Measurements from ENCODE around the gene BBS2. TPM values are rescaled to one million over a fixed set of nuclear protein-coding genes. Genes with fewer than 3 reads are reported as not detected.

The BBS2 gene
- total RNA-seq, 4 donors from 2014 or later: 25.3 to 52.6 (median 37.9) TPM

DNA sequence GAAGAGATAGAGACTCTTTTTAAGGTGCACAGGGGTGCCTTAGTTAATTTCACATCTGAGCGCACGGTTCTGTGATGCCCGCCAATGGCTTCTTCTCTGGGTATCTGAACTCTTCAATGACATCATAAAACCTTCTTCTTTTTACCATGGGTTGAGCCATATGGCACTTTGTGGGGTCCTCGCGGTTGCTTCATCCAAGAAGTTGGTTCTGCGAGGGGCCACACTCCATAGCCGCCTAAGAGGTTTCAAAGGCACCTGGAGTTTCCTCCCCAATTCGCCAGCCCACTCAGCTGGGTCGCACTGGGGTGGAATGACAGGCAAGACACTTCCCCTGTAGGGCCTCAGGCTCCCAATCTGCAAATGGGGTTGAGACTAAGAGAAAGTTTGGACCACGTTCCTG lies 34.6 kb upstream of the BBS2 start:
- TF ChIP-seq, protein P1, sequence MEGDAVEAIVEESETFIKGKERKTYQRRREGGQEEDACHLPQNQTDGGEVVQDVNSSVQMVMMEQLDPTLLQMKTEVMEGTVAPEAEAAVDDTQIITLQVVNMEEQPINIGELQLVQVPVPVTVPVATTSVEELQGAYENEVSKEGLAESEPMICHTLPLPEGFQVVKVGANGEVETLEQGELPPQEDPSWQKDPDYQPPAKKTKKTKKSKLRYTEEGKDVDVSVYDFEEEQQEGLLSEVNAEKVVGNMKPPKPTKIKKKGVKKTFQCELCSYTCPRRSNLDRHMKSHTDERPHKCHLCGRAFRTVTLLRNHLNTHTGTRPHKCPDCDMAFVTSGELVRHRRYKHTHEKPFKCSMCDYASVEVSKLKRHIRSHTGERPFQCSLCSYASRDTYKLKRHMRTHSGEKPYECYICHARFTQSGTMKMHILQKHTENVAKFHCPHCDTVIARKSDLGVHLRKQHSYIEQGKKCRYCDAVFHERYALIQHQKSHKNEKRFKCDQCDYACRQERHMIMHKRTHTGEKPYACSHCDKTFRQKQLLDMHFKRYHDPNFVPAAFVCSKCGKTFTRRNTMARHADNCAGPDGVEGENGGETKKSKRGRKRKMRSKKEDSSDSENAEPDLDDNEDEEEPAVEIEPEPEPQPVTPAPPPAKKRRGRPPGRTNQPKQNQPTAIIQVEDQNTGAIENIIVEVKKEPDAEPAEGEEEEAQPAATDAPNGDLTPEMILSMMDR (IDR thresholded peaks at IDR 0.05; ENCODE audit: low read depth): no peak

DNA sequence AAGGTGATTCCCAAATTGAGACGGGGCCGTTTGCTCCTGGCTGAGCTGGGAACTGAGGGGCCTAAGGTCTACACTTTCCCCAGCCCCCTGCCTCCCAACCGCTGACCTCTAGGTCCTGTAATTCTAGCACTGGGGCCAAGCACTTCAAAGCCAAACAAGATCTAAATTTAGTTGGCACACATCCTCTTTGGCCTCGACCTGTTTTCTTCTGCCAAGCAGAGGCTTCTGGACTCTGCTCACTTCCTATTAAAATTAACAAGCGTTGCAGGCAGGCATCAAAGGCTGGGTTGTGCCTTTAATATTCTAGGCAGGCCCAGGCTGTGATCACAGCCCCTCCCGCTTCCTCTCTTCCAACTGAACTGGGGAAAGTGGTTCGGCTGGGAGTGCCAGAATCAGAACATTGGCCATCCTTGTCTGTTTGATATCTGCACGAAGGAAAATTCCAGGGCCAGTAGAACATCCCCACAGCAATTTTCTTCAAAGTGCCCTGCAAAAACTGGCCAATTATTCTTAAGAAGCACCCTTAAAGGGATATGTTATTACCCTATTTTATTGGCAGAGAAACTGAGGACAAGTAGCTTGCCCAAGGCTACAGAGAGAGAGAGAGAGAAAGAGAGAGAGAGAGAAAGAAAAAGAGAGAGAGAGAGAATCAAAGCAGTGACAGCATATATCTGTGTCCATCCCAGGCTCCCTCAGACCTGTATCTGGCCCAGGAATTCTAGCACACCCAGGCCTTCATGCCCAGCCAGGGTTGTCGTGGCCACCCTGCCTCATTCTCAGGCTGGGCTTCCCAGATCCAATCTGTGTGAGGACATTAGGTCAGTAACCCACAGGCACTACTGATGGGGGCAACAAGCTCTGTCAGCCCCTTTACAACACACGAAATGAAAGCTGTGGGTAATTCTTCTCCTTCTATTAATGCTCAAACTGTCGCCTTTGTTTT lies 32.2 kb upstream of the BBS2 start:
- TF ChIP-seq, protein P1 (IDR thresholded peaks at IDR 0.05; ENCODE audit: low read depth): no peak

DNA sequence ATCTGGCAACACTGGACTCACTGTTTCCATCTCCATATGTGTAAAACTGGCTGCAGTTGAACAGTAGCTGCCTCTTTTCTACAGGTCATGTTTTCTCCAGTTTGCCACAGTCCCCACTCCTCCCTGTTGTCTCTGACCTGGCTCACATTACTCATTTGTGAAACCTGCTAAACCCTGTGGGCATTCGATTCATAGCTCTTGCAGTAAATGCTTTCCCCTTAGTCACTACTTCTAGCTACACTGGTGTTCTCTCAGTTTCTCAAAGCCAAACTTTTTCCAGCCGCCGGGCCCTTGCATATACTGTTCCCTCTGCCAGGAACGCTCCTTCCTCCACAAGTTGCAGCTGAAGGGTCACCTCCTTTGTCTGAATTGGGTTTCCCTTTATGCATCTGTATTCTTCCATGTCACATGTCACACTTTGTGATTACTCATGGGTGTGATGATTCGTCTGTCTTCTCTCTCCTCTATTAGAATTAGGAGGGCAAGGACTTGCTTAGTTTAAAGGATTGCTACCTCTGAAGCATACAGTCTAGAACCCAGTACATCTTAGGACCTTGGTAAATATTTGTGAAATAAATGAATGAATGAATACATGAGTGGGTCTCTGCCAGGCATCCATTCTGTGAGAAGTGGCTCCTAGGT lies 30.0 kb upstream of the BBS2 start:
- TF ChIP-seq, protein P1 (IDR thresholded peaks at IDR 0.05; ENCODE audit: low read depth): no peak

DNA sequence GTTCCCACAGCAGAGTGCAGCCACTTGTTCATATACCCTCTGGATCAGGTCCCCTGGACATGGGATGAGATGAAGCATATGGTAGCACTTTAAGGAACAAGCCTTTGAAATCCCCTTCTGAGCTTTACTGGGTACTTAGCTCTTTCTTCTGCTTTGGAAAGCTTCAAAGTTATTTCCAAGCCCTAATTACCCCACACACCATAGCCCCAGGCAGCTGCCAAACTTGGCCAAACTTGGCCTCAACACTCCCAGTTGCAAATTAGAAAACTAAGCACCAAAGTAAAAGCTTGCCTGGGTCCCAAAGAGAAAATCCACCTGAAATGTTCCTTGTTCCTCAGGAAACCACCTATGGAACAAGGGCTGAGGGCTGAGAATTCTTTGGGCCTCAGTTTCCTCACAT lies 29.3 kb upstream of the BBS2 start:
- TF ChIP-seq, protein P1 (IDR thresholded peaks at IDR 0.05; ENCODE audit: low read depth): no peak

DNA sequence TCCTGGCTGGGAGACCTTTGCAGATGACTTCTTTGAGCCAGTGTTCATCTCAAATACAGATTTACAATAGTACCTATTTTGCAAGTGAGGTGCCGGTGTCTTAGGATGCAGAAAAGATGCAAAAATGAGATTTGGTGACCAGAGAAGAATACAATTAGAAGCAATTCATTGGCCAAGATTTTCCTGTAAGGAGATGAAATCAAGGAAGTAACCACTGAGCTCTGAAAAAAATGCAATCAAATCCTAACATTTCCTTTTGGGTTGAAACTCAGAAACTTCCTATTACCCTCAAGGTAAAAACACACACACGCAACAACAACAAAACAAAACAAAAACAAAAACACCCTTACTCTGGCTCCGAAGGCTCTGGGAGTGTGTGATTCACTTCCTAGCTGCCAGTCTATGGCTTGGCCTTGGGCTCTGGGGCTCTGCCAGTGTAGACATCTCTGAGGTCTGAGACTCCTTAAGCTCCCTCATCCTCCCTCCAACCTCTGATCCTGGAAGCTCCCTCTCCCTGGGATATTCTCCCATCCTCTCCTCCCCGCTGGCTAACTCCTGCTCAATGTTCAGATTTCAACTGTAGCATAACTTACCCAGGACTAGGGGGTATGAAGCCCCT lies 28.2 kb upstream of the BBS2 start:
- TF ChIP-seq, protein P1 (IDR thresholded peaks at IDR 0.05; ENCODE audit: low read depth): no peak

DNA sequence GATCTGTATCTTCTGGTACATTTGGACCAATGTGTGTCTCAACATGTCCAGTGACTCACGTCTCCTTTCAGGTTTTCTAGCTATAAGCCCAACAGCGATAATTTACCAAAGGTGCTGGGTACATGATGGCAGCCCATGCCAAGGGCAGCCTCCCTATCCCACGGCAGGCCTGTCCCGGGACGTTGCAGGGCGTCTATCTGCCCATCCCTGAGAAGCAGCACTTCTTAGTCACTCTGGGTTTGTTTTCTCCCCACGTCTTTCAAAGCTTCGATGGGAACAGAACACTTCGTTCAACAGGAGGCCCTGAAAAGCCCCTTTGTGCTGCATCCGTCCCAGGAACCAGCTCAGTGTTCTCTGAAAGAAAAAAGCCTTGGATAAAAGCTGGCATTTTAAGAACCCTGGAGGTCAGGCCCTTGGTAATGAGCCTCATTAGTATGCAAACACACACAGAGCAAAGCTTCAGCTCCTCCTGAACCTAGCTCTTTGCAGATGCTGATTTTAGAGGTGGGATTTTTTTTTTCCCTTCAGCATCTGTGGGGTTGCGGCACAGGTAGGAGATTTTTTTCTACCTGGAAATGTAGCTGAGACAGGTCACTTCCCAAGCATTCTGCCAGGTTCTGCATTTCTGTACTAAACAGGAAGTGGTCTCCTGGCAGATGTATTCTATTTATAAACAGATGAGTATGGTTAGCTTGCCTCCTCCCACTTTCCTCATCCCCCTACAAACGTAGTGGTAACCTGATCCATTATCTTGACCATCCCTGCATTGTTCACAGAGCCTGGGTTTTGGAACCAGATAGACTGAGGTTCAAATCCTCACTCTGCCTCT lies 27.5 kb upstream of the BBS2 start:
- TF ChIP-seq, protein P1 (IDR thresholded peaks at IDR 0.05; ENCODE audit: low read depth): no peak

Measured in subcutaneous adipose tissue (tissue), 4 donors.